Coronary artery (tissue), 2 donors: Measurements from ENCODE around the gene SCFD2.
"Not testable (repeated sequence)": the region's sequence is repeated elsewhere in the genome, so short reads cannot be mapped to it uniquely, and the experiment has no call there.

Experiments used
- DNase-seq: peaks from one replicate; pipeline ENCODE4 v3.0.0-alpha.2; 2017; ENCODE audit warnings: low spot score
- H3K27ac ChIP-seq, 2 donors: fragments of 200-600 bp; sonication (generic); one replicate each; pipeline ENCODE4 v1.5.1; 2016 to 2019
- H3K4me3 ChIP-seq: fragments of 200-600 bp; sonication (generic); 2 replicates; pipeline ENCODE4 v1.5.1; 2016; ENCODE audit warnings: mild to moderate bottlenecking, moderate library complexity
- CTCF ChIP-seq: fragments of 200-600 bp; sonication (generic); IDR thresholded peaks from one replicate; pipeline ENCODE4 v1.5.1; 2019; ENCODE audit warnings: antibody characterized with exemption

SCFD2 gene

GRCh38 chr4:52840531-52841370 lies 525.1 kb downstream of the SCFD2 start:
- no peak overlapping the region for H3K27ac ChIP-seq
- TF ChIP-seq CTCF, result no peak

GRCh38 chr4:52838729-52839586 lies 526.9 kb downstream of the SCFD2 start:
- no peak for DNase-seq
- TF ChIP-seq CTCF, result no peak
- Histone ChIP-seq H3K27ac (no peak overlapping the region), H3K4me3 (no peak overlapping the region)

More at GRCh38 chr4:52840531-52841370, 525.1 kb downstream of the SCFD2 start:
- no peak for DNase-seq
- H3K4me3 ChIP-seq, result no peak overlapping the region

GRCh38 chr4:52837716-52838558 lies 527.9 kb downstream of the SCFD2 start:
- DNase-seq, result no peak
- H3K27ac ChIP-seq, result no peak overlapping the region
- H3K4me3 ChIP-seq, result no peak overlapping the region
- TF ChIP-seq CTCF, result no peak

- no peak for TF ChIP-seq CTCF
- H3K27ac ChIP-seq, result no peak overlapping the region
These were observed 529.2 kb downstream of the SCFD2 start for GRCh38 chr4:52836678-52837077.

GRCh38 chr4:52836120-52836519 lies 529.7 kb downstream of the SCFD2 start:
- no peak overlapping the region for H3K4me3 ChIP-seq
- DNase-seq, result no peak
- no peak for TF ChIP-seq CTCF
- no peak overlapping the region for H3K27ac ChIP-seq

More at GRCh38 chr4:52836678-52837077, 529.2 kb downstream of the SCFD2 start:
- no peak overlapping the region for H3K4me3 ChIP-seq
- DNase-seq, result no peak

DNA sequence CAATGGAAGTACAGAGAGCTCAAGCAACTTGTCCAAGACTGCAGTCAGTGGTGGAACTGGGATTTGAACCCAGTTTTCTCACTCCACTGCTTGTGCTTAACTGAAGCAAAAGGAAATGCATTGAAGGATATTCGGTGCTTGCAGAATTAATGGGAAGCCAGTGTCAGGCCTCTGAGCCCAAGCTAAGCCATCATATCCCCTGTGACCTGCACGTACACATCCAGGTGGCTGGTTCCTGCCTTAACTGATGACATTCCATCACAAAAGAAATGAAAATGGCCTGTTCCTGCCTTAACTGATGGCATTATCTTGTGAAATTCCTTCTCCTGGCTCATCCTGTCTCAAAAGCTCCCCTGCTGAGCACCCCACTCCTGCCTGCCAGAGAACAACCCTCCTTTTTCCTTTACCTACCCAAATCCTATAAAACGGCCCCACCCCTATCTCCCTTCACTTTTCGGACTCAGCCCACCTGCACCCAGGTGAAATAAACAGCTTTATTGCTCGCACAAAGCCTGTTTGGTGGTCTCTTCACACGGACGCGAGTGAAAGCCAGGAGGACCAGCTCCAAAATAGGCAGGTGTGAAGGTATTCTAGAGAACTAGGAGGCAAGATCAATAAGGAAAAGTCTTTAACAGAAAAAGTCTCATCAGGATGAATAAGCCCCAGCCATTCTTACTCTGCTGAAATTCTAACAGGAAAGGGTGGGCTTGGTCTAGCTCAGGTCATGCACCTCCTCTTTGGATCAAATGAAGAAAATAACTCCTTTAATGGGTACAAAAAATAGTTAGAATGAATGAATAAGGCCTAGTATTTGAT lies 531.0 kb downstream of the SCFD2 start:
- not testable (repeated sequence) for H3K4me3 ChIP-seq, H3K27ac ChIP-seq, DNase-seq
